NCI-H2081 treated with DMSO at 0.1 percent for 48 hours (cell line): Measurements from ENCODE around the gene ATP1B2.
"Not testable (repeated sequence)": the region's sequence is repeated elsewhere in the genome, so short reads cannot be mapped to it uniquely, and the experiment has no call there.

Experiments used
- DNase-seq: peaks from one replicate; lab custom pipeline; 2025; lab: John Stamatoyannopoulos, UW

Gene ATP1B2, protein sequence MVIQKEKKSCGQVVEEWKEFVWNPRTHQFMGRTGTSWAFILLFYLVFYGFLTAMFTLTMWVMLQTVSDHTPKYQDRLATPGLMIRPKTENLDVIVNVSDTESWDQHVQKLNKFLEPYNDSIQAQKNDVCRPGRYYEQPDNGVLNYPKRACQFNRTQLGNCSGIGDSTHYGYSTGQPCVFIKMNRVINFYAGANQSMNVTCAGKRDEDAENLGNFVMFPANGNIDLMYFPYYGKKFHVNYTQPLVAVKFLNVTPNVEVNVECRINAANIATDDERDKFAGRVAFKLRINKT

DNA sequence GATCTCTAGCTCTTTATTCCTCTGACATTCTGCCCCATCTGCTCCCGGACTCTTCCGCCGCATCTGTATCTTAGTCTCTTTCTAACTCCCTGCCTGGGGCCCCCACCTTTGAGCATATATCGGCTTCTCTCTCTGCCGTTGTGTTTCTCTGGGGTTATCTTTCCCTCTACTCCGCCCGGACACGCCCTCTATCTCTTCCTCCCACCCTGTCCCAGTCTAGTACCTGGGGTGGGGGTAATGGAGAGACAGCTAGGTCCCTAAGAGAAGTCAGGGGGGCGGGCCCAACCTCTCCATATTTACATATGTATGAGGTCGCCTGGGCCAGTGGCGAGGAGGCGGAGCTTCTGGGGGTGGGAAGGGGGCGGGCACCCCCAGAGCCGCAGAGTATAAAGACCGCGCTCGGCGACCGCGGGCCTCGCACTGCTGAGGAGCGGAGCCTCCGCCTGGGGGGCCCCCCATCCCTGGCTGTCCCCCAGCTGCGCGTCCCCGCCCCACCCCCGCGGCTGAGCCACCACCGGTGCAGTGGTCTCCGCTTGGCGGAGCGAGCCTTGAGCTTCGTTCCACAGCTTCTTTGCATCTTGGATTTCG lies at the start of gene ATP1B2:
Gene ATP1B2 (plus strand): TSS at position 418 of the 588 bp plus-strand sequence. CDS start 593 bp downstream, outside the sequence.
- DNase-seq: no peak

DNA sequence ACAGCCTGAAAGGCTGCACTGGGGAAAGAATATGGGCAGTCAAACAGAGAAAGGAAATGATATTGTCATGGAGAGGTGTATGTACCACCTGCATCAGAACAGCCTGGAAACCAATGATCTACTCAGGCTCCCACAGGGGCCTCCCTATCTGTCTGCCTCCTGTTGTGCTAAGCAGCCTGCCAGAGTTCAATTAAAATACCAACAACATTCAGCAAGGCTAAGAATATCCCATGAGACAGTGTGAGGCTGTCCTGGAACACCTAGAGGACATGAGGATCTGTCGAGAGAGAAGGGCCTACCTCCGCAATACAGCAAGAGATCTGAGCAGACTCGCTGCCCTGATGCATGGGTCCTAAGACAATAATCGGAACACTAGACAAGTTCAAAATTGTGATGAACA lies 44.4 kb upstream of the ATP1B2 start:
- no peak for DNase-seq

DNA sequence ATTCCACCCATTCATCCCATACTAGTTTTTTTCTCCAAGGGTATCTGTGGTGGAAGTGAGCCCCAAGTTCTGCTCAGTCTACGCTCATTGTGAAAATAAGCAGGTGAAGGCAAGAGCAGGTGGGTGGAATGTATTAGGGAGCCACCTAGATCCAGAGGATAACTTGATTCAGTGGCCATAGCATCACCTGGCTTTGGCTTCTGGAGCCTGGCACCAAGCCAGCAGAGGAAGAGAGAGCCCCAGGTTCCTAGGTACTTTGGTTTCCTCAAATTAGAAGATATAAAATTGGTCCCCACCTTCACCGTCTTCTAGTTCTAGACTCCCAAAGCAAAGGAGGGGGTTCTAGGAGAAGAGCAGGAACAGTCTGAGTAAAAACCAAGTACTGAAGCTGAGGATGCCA lies 40.1 kb upstream of the ATP1B2 start:
- DNase-seq: no peak

DNA sequence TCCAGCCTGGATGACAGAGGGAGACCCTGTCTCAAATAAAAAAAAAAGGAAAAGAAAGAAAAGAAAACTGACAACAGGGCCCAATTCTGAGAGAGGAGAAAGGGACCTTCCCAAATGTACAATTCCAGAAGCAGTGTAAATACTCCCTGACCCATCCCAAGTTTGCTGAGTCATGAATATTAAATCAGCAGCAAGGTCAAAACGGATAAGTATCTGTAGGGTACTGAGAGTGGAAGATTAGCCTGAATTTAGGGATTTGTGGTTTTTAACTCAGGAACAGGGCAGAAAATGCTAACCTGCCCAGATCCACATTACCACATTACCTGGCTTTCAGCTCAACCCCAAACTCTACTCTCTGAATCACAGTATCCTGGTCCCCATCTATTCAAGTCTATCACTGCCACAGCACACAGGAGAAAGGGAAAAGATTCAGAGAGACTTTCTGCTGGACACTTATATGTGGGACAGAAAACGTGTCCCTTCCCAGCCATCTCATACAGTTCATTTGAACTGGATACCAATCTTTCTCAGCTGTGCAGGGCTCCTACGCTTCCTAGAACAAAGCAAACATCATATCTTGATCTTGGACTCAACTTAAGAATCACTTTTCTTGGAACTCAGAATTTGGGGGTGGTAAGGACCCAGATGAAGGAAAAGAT lies 39.0 kb upstream of the ATP1B2 start:
- DNase-seq: no peak

DNA sequence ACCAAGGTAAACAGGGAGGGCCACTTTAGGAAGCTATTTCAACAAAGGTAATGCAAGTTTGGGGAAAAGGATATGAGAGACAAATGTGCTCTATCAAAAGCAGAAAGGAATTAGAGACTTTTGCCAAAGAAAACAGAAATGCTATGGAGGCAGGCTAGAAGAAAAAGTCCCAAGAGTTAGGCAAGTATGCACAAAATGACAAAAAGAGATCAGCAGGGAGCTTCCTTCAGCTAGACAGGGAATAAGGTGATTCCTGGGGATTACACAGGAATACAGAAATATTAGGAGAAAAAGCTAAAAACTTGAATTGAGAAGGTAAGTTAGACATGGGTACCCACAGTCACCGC lies 38.5 kb upstream of the ATP1B2 start:
- DNase-seq: no peak

DNA sequence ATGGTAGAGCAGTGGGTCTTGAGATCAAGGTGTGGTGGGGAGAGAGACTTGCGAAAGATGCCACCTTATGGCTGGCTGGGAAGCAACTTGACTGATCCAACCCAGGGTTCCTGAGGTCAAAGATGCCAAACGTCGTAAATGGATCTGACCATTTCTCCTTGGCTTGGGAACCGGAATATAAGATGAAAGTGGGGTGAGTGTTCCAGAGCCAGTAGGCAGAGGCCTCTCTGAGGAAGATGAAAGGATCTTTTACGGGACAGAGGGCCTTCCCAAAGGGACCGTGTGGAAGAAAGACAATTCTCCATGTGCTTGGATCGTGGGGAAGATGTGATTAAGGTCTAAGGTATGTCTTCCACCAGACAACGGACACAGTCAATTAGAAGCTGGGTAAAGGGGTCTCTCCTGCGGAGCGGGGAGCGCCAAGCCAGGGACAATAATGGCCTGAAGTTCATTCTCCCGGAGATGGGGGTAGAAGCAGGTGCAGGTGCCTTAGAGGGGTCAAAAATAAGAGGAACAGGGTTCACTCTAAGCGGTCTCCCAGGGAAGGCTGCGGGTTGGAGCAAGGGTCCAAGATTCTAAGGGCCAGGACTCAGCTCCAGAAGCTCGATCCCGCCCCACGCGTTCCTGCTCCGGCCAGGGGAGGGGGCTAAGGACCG lies 36.8 kb upstream of the ATP1B2 start:
- no peak for DNase-seq

DNA sequence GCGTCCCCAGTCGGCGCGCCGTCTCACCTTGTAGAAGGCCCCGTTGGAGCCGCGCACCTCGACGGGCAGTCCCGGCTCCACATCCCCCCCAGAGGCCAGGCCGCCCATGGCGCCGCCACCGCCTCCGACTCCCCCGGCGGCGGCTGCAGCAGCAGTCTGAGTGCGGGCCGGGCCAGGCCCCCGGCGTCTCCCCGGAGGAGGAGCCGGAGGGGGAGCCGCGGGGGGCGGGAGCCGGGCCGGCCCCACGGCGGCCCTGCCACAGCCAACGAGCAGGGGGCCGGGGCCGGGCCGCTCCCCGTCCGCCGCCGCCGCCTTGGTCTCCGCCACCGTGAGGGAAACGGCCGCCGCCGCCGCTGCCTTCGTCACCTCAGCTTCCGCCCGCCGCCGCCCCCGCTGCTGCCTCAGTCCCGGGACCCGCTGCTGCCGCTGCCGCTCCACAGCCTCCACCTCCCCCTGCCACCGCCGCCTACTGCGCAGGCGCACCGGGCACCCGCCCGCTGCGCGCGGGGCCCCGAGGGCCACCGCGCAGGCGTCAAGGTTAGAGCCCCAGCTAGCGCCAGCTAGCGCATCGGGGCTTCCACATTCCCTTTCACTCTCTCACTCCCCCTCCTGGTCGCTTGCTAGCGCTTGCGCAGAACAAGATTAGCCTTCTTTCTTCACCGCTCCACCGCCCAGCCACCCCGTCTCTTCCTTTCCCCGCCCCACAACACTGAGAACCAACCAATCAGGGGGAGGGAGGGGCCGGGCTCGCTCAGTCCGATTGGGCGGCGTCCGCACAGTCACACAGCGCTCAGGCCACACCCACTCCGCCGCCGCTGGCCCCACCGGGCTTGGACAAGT lies 36.1 kb upstream of the ATP1B2 start, which contains the start of gene FXR2:
Gene FXR2 (minus strand): TSS at position 473 of the 840 bp plus-strand sequence. CDS start 365 bp downstream, at position 108.
- DNase-seq: peak; percentile 97

DNA sequence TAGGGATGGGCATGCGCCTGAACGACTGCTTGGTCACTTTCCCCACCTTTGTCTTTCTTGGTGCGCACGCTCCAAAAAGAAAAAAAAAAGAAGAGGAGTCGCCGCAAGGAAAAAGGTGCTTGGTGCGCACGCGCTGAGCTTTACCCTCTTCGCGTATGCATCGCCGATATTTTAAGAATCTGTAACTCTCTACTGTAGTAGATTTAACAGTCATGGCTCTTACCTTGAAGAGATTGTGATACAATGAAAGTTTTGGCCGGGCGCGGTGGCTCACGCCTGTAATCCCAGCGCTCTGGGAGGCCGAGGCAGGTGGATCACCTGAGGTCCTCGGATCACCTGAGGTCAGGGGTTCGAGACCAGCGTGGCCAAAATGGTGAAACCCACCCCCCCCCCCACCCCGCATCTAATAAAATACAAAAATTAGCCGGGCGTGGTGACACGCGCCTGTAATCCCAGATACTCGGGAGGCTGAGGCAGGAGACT lies 35.4 kb upstream of the ATP1B2 start:
- DNase-seq: no peak

DNA sequence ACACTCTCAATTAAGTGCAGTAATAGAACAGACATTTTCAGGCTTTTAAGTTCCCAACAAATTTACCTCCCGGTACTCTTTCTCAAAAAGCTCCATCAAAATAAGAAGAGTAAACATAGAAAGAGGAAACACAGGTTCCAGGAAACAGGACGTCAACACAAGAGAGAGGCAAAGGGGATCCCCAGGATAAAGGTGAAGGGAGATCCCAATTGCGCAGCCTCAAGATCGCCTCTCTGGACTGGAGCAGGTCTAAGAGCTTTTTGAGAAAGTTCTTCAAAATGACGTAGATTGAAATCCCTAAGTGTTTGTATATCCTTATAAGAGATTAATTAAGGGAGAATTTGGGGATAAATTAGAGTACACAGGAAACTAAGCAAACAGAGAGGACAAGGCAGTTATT lies 32.1 kb upstream of the ATP1B2 start:
- DNase-seq: no peak

DNA sequence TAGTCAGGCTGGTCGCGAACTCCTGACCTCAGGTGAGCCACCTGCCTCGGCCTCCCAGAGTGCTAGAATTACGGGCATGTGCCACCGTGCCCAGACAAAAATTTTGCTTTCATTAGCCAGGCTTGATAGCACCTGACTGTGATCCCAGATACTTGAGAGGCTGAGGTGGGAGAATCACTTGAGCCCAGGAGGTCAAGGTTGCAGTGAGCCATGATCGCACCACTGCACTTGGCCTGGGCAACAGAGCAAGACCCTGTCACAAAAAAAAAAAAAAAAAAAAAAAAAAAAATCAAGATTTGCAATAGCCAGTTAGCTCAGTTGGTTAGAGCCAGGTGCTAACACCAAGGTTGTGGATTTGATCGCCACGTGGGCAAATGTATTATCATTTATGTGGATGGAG lies 29.9 kb upstream of the ATP1B2 start:
- DNase-seq: no peak

DNA sequence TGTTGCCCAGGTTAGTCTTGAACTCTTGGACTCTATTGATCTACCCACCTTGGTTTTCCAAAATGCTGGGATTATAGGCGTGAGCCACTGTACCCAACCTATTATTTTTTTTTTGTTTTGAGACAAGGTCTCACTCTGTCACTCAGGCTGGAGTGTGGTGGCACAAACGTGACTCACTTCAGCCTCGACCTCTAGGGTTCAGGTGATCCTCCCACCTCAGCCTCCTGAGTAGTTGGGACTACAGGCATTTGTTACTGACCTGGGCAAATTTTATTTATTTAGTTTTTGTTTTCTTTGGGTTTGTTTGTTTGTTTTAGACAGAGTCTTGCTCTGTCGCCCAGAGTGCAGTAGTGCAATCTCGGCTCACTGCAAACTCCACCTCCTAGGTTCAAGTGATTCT lies 27.1 kb upstream of the ATP1B2 start:
- no peak for DNase-seq

DNA sequence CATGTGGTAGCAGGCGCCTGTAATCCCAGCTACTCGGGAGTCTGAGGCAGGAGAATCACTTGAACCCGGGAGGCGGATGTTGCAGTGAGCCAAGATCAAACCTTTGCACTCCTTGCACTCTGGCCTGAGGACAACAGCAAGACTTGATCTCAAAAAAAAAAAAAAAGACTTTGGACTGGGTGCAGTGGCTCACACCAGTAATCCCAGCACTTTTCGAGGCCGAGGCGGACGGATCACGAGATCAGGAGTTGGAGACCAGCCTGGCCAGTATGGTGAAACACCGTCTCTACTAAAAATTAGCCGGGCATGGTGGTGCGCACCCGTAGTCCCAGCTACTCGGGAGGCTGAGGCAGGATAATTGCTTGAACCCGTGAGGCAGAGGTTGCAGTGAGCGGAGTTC lies 25.0 kb upstream of the ATP1B2 start:
- not testable (repeated sequence) for DNase-seq

DNA sequence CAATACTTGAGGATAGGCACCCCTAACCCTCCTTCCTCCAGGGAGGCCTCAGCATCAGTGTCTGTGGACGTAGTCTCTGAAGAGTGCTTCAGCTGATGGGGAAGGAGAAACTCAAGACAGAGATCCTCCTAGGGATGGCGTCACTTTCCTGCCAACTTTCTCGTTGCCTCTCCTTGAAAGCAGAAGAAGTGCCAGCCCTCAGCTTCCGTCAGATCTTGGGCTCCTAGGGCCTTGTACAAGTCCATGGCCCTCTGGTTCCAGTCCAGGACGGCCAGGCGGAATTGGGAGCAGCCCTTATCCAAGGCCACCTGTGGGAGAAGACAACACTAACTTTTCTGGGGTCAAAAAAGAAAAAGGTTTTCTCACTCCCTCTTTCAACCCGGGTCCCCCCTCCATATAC lies 24.4 kb upstream of the ATP1B2 start:
- DNase-seq: no peak

DNA sequence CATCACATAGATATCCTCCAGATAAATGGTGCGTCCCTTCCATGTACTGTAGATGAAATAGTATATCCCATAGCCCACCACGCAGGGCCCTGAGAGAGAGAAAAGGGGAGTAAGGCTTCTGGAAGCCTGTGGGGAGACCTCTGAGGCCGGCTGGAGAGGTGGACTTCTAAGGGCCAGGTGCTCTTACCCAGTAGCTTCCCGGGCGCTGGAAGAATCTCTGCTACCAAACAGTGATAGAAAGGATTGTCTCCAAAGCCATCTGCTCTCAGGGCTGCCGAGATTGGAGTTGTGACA lies 23.8 kb upstream of the ATP1B2 start:
- no peak for DNase-seq

DNA sequence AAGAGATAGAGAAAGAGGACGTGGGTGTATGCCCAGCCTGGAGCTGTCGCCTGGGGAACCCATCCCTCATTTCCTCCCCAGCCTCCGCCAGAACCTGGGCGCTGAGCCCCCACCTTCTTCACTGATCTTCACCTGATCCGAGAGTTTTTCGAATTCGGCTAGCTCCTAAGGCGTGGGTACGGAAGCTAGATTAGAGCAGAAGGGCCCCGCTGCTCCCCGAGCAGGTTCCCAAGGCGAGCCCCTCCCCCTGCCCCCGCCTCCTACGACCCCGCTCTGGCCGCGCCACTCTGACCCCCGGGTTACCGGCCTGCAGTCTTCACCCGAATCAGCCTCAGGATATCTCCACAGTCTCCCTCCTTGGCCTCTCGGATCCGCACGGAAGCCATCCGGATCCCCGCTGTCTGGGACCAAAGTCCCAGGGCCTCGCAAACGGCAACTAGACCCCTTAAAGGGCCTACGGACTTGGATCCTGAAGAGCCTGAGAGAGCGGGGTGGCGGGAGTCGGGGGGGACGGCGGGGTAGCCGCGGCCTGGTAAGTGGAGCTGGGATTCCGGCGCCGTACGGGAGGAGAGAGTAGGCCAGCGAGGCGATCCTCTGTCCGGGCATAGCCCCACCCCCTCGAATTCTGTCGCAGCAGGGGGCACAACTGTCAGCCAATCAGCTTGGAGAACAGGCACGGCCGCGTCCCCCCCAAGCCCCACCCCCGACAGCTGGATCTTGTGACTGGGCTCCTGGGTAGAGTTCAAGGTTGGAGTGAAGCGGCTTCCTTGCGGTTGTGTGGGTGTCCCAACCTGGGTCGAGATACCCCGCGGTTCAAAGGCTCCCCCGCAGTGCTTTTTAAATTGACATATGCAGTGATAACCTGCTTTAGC lies 23.2 kb upstream of the ATP1B2 start, which contains the start of gene SAT2:
Gene SAT2 (minus strand): TSS at position 572 of the 872 bp plus-strand sequence. CDS start 186 bp downstream, at position 386.
- no peak for DNase-seq

DNA sequence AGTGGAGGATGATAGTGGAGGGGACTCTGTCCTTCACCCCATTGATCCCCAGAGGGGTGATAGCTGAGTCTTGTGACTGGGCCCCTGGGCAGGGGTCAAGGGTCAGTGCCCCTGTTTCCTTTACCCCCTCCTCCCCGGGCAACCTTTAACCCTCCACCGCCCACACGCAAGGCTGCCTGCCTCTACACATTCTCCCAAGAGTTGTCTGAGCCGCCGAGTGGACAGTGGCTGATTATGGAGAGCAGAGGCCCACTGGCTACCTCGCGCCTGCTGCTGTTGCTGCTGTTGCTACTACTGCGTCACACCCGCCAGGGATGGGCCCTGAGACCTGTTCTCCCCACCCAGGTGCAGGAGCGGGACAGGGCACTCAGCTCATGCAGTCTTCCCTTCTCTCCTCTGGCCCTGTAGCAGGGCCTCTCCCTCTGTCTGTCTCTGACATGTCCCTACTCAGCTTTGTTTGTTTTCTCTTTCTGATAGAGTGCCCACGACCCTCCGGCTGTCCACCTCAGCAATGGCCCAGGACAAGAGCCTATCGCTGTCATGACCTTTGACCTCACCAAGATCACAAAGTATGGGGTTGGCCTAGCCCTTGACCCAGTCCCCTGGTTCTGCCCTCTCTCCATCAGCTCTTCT lies 20.7 kb upstream of the ATP1B2 start, which contains the start of gene SHBG:
Gene SHBG (plus strand): TSS at position 197 of the 633 bp plus-strand sequence. CDS start 38 bp downstream, at position 235.
- DNase-seq: no peak

DNA sequence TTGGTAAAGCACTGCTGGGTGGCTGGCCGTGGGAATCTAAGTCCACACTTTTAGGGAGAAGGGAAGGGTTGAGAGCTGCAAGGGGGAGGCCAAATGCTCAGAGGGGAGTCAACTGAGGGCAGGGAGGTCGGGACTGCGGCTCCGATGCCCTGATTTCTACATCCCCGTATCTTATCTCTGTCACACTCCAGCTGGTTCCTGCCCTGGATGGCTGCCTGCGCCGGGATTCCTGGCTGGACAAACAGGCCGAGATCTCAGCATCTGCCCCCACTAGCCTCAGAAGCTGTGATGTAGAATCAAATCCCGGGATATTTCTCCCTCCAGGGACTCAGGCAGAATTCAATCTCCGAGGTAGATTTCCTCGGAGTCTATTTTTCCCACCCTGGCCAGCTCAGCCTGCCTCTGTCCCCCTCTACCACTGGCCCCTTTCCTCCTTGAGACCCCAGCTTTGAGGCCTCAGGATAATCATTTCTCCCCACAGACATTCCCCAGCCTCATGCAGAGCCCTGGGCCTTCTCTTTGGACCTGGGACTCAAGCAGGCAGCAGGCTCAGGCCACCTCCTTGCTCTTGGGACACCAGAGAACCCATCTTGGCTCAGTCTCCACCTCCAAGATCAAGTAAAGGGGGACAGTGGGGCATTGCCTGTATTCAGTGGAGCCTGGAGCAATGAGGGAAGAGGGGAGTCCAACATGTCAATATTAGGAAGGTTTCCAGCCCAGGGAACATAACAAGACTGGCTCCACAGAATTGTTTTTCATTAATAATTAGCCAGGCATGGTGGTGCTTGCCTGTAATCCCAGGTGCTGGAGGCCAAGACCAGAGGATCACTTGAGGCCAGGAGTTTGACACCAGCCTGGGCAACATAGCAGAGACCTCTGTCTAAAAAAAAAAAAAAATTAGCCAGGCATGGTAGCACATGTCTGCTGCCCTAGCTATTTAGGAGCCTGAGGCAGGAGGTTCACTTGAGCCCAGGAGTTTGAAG lies 19.0 kb upstream of the ATP1B2 start:
- no peak for DNase-seq

DNA sequence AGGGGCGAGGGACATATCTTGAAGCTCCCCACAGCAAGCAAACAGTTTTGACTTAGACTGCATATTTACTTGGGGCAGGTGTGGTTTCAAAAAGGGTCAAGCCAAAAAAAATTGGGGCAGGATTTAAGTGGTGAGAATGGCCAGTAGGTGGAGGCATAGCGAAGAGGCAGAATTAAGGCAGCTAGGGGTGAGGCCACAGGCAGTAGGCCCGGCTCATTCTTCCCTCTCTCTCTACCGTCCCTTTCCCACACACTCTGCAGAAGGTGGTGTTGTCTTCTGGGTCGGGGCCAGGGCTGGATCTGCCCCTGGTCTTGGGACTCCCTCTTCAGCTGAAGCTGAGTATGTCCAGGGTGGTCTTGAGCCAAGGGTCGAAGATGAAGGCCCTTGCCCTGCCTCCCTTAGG lies 18.2 kb upstream of the ATP1B2 start:
- DNase-seq: no peak

DNA sequence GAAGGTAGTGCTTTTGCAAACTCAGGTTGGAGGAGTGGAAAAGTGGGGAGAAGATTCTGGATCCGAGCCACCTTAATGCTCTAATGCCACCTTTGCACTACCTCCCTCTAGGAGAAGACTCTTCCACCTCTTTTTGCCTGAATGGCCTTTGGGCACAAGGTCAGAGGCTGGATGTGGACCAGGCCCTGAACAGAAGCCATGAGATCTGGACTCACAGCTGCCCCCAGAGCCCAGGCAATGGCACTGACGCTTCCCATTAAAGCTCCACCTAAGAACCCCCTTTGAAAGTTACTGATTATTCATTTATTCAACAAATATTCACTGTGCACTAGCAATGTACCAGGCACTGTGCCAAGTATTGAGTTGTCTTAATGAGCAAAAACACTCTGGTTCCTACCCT lies 17.6 kb upstream of the ATP1B2 start:
- DNase-seq: no peak
